Thymus (tissue), 11 donors: ENCODE data around the gene TRNAU1AP. TPM values are rescaled to one million over a fixed set of nuclear protein-coding genes. Genes with fewer than 3 reads are reported as not detected.
"Not testable (repeated sequence)": the region's sequence is repeated elsewhere in the genome, so short reads cannot be mapped to it uniquely, and the experiment has no call there.

Source experiments
- DNase-seq, 9 donors: peaks; one replicate each; pipeline ENCODE4 v3.0.0-alpha.2; 2013; ENCODE audit warnings: low spot score in 9 of 9, low read depth in 6 of 9, missing footprints in 1 of 9
- H3K27ac ChIP-seq, 2 donors: one replicate each; pipeline ENCODE4 v1.5.1; 2013; ENCODE audit warnings: control low read depth in 1 of 2, low read depth in 1 of 2, low read length in 1 of 2, mild to moderate bottlenecking in 1 of 2, moderate library complexity in 1 of 2
- H3K27me3 ChIP-seq, 2 donors: one replicate each; pipeline ENCODE4 v1.5.1; 2013; ENCODE audit warnings: low read length in 1 of 2; ENCODE audit not compliant: control insufficient read depth in 2 of 2, insufficient read depth in 1 of 2
- H3K36me3 ChIP-seq, 2 donors: one replicate each; pipeline ENCODE4 v1.5.1; 2013; ENCODE audit warnings: low read length in 1 of 2, mild to moderate bottlenecking in 1 of 2, moderate library complexity in 1 of 2; ENCODE audit not compliant: control insufficient read depth in 2 of 2, insufficient read depth in 2 of 2
- H3K4me1 ChIP-seq, 2 donors: one replicate each; pipeline ENCODE4 v1.5.1; 2013; ENCODE audit warnings: low read length in 2 of 2; ENCODE audit not compliant: control insufficient read depth in 2 of 2, insufficient read depth in 2 of 2
- H3K4me3 ChIP-seq, 2 donors: one replicate each; pipeline ENCODE4 v1.5.1; 2013; ENCODE audit warnings: low read length in 2 of 2, control low read depth in 1 of 2, mild to moderate bottlenecking in 1 of 2
- H3K9me3 ChIP-seq, 2 donors: one replicate each; pipeline ENCODE4 v1.5.1; 2013; ENCODE audit warnings: low read length in 1 of 2, mild to moderate bottlenecking in 1 of 2; ENCODE audit not compliant: control insufficient read depth in 2 of 2, insufficient read depth in 1 of 2
- WGBS: extraction: QIAGEN DNeasy Blood & Tissue Kit; methylation state at CpG from one replicate; pipeline ENCODE4 v1.1.7; 2013; 5-methylcytosine and 5-hydroxymethylcytosine counted together
- polyA plus RNA-seq: library from polyadenylated mRNA; stranded (reverse); fragments of 200-250 nt; gene quantifications from one replicate; pipeline ENCODE4 v1.2.3, GENCODE V29; 2013
- total RNA-seq: library from RNA; stranded (reverse); fragments of 120-200 nt; gene quantifications from one replicate; pipeline ENCODE4 v1.2.4, GENCODE V29; 2013
- donor health status: healthy.

Gene TRNAU1AP
- total and polyA plus RNA-seq, 2 donors = 38.6 to 42.6 TPM

- Histone ChIP-seq H3K9me3 (no peaks in the 10 kb centered on the region), H3K4me3 (no peak overlapping the region), H3K27me3 (no peaks in the 10 kb centered on the region), H3K27ac (no peak overlapping the region), H3K4me1 (no peaks in the 10 kb centered on the region), H3K36me3 (peaks cover 63 to 68% of the 10 kb centered on the region in 2 donors)
- WGBS = over 99% methylated on average over 6 of the region's 6 CpGs
- DNase-seq = no peak
Observed at GRCh38 chr1:28535180-28535579, 17.7 kb upstream of the TRNAU1AP start.

GRCh38 chr1:28537457-28538199 is 15.3 kb upstream of the TRNAU1AP start:
- Histone ChIP-seq H3K27ac (no peak overlapping the region), H3K36me3 (peaks cover 44 to 45% of the 10 kb centered on the region in 2 donors), H3K9me3 (no peaks in the 10 kb centered on the region), H3K4me3 (no peak overlapping the region), H3K27me3 (no peaks in the 10 kb centered on the region), H3K4me1 (no peaks in the 10 kb centered on the region)
- DNase-seq = no peak
- WGBS = 96% methylated on average over 8 of the region's 8 CpGs

- Histone ChIP-seq H3K27ac (no peak overlapping the region), H3K4me1 (no peaks in the 10 kb centered on the region)
- WGBS = 96% methylated on average over 6 of the region's 6 CpGs
Observed at GRCh38 chr1:28538286-28538685, 14.6 kb upstream of the TRNAU1AP start.

GRCh38 chr1:28540651-28541050 is 12.2 kb upstream of the TRNAU1AP start:
- Histone ChIP-seq H3K4me1 (no peaks in the 10 kb centered on the region), H3K27me3 (no peaks in the 10 kb centered on the region), H3K27ac (no peak overlapping the region), H3K9me3 (no peaks in the 10 kb centered on the region), H3K4me3 (no peak overlapping the region), H3K36me3 (peaks cover 30 to 32% of the 10 kb centered on the region in 2 donors)
- 98% methylated on average over 7 of the region's 7 CpGs for WGBS
- DNase-seq = no peak

More at GRCh38 chr1:28538286-28538685, 14.6 kb upstream of the TRNAU1AP start:
- H3K36me3 ChIP-seq = peaks cover 44 to 45% of the 10 kb centered on the region in 2 donors
- no peaks in the 10 kb centered on the region for H3K9me3 ChIP-seq
- DNase-seq = no peak
- H3K27me3 ChIP-seq = no peaks in the 10 kb centered on the region
- H3K4me3 ChIP-seq = no peak overlapping the region

- 97% methylated on average over 8 of the region's 8 CpGs for WGBS
- not testable (repeated sequence) for H3K9me3 ChIP-seq, H3K4me1 ChIP-seq, H3K27me3 ChIP-seq, DNase-seq, H3K4me3 ChIP-seq, H3K27ac ChIP-seq
- peaks cover 21 to 23% of the 10 kb centered on the region in 2 donors for H3K36me3 ChIP-seq
Observed at GRCh38 chr1:28541414-28542015, 11.4 kb upstream of the TRNAU1AP start.

GRCh38 chr1:28545246-28545628 is 7.6 kb upstream of the TRNAU1AP start:
- Histone ChIP-seq H3K9me3 (no peaks in the 10 kb centered on the region), H3K4me1 (no peaks in the 10 kb centered on the region), H3K27ac (no peak overlapping the region), H3K27me3 (no peaks in the 10 kb centered on the region), H3K36me3 (no peaks in the 10 kb centered on the region), H3K4me3 (no peak overlapping the region)
- DNase-seq = no peak
- WGBS = 98% methylated on average over 4 of the region's 4 CpGs

- Histone ChIP-seq H3K4me1 (peaks cover 0 to 6% of the 10 kb centered on the region in 2 donors), H3K27me3 (no peaks in the 10 kb centered on the region), H3K4me3 (no peak overlapping the region), H3K9me3 (no peaks in the 10 kb centered on the region), H3K36me3 (no peaks in the 10 kb centered on the region), H3K27ac (no peak overlapping the region)
- no peak for DNase-seq
- WGBS = 93% methylated on average over 3 of the region's 3 CpGs
Observed at GRCh38 chr1:28548318-28548717, 4.6 kb upstream of the TRNAU1AP start.

GRCh38 chr1:28551381-28551780 is 1.5 kb upstream of the TRNAU1AP start:
- Histone ChIP-seq H3K4me1 (peaks cover 0 to 17% of the 10 kb centered on the region in 2 donors), H3K27ac (no peak overlapping the region), H3K27me3 (no peaks in the 10 kb centered on the region), H3K36me3 (peaks cover 5 to 6% of the 10 kb centered on the region in 2 donors), H3K4me3 (no peak overlapping the region), H3K9me3 (no peaks in the 10 kb centered on the region)
- 98% methylated on average over 6 of the region's 6 CpGs for WGBS
- DNase-seq = no peak

- H3K9me3 ChIP-seq = no peaks in the 10 kb centered on the region
- no peak overlapping the region for H3K4me3 ChIP-seq
- DNase-seq = no peak
- H3K27me3 ChIP-seq = no peaks in the 10 kb centered on the region
- H3K27ac ChIP-seq = no peak overlapping the region
- H3K36me3 ChIP-seq = peaks cover 48 to 65% of the 10 kb centered on the region in 2 donors
- H3K4me1 ChIP-seq = no peaks in the 10 kb centered on the region
- WGBS = 98% methylated on average over 3 of the region's 3 CpGs
Observed at GRCh38 chr1:28560886-28561285, 8.0 kb downstream of the TRNAU1AP start.
